Activated T-helper 1 cell treated with anti-CD3 and anti-CD28 coated beads, Interleukin-12 subunit alpha, Interleukin-12 subunit beta, Interleukin-2, Interleukin-4 antibody, amounts not matched to agents 30 ng/mL and 10 ng/mL and 1 ng/mL, durations not matched to agents 14 hours and 24 hours and 36 hours (primary cell): Measurements from ENCODE around the gene CD44. TPM values are rescaled to one million over a fixed set of nuclear protein-coding genes. Genes with fewer than 3 reads are reported as not detected.

Source experiments
- DNase-seq: peaks from one replicate; pipeline ENCODE4 v3.0.0; 2021; ENCODE audit warnings: low spot score
- H3K27ac Mint-ChIP-seq: one replicate; pipeline ENCODE4 v1.8.0; 2021; ENCODE audit warnings: mild to moderate bottlenecking, mixed read lengths
- H3K27me3 Mint-ChIP-seq: one replicate; pipeline ENCODE4 v1.8.0; 2022; ENCODE audit warnings: mild to moderate bottlenecking, moderate library complexity, mixed read lengths; ENCODE audit not compliant: insufficient read depth
- H3K36me3 Mint-ChIP-seq: one replicate; pipeline ENCODE4 v1.8.0; 2021; ENCODE audit warnings: low read depth, mixed read lengths
- H3K4me1 Mint-ChIP-seq: one replicate; pipeline ENCODE4 v1.8.0; 2021; ENCODE audit warnings: low read depth, mixed read lengths
- H3K4me3 Mint-ChIP-seq: one replicate; pipeline ENCODE4 v1.8.0; 2021; ENCODE audit warnings: mild to moderate bottlenecking, moderate library complexity, mixed read lengths
- H3K9me3 Mint-ChIP-seq: one replicate; pipeline ENCODE4 v1.8.0; 2021; ENCODE audit warnings: mixed read lengths
- intact Hi-C: fragments of 100-400 bp; cut with micrococcal nuclease; formaldehyde crosslinking; loops from one replicate; pipeline ENCODE4 v1.15.1; 2024
- total RNA-seq: library from RNA; stranded (reverse); gene quantifications from 2 replicates; pipeline ENCODE4 v1.2.3, GENCODE V29; 2022

CD44 gene
- total RNA-seq, 1 donor from 2014 or later = 547 TPM

- Mint-ChIP-seq H3K4me1 (peaks cover 66% of the 10 kb centered on the region), H3K27ac (no peak overlapping the region), H3K36me3 (peaks cover 29% of the 10 kb centered on the region), H3K4me3 (no peak overlapping the region), H3K27me3 (no peaks in the 10 kb centered on the region), H3K9me3 (peaks cover 15% of the 10 kb centered on the region)
- intact Hi-C loops = loop anchor here (5.0 kb wide), 5 partner anchors 55 to 225 kb away; no protein-coding TSS in a partner anchor
- no peak for DNase-seq
Observed at GRCh38 chr11:35237351-35237750, 98.4 kb downstream of the CD44 start.

GRCh38 chr11:35237860-35238715, 99.1 kb downstream of the CD44 start:
- peak; percentile 48 for DNase-seq
- peak overlapping the region; percentile 42 for H3K4me3 Mint-ChIP-seq
- peaks cover 67% of the 10 kb centered on the region for H3K4me1 Mint-ChIP-seq
- peak overlapping the region; percentile 36 for H3K27ac Mint-ChIP-seq
- H3K9me3 Mint-ChIP-seq = peaks cover 15% of the 10 kb centered on the region
- H3K27me3 Mint-ChIP-seq = no peaks in the 10 kb centered on the region
- peaks cover 24% of the 10 kb centered on the region for H3K36me3 Mint-ChIP-seq
- intact Hi-C loops = loop anchor here (1.0 to 5.0 kb wide), 10 partner anchors 15 to 312 kb away; no protein-coding TSS in a partner anchor

GRCh38 chr11:35238882-35239281, 99.9 kb downstream of the CD44 start:
- H3K9me3 Mint-ChIP-seq = peaks cover 15% of the 10 kb centered on the region
- H3K27me3 Mint-ChIP-seq = no peaks in the 10 kb centered on the region
- H3K27ac Mint-ChIP-seq = no peak overlapping the region
- H3K4me3 Mint-ChIP-seq = no peak overlapping the region
- H3K4me1 Mint-ChIP-seq = peaks cover 61% of the 10 kb centered on the region
- intact Hi-C loops = loop anchor here (1.0 to 5.0 kb wide), 10 partner anchors 16 to 313 kb away; no protein-coding TSS in a partner anchor
- H3K36me3 Mint-ChIP-seq = peaks cover 18% of the 10 kb centered on the region
- no peak for DNase-seq

- peaks cover 13% of the 10 kb centered on the region for H3K36me3 Mint-ChIP-seq
- H3K27me3 Mint-ChIP-seq = no peaks in the 10 kb centered on the region
- peaks cover 54% of the 10 kb centered on the region for H3K4me1 Mint-ChIP-seq
- intact Hi-C loops = loop anchor here (2.0 to 5.0 kb wide), 6 partner anchors 17 to 227 kb away; no protein-coding TSS in a partner anchor
- H3K4me3 Mint-ChIP-seq = no peak overlapping the region
- H3K27ac Mint-ChIP-seq = no peak overlapping the region
- DNase-seq = no peak
- peaks cover 11% of the 10 kb centered on the region for H3K9me3 Mint-ChIP-seq
Observed at GRCh38 chr11:35239471-35240075, 100.6 kb downstream of the CD44 start.

- peaks cover 39% of the 10 kb centered on the region for H3K4me1 Mint-ChIP-seq
- intact Hi-C loops = no loop called here
- H3K27ac Mint-ChIP-seq = no peak overlapping the region
- H3K9me3 Mint-ChIP-seq = peaks cover 4% of the 10 kb centered on the region
- H3K36me3 Mint-ChIP-seq = peaks cover 7% of the 10 kb centered on the region
- H3K27me3 Mint-ChIP-seq = no peaks in the 10 kb centered on the region
- DNase-seq = no peak
- no peak overlapping the region for H3K4me3 Mint-ChIP-seq
Observed at GRCh38 chr11:35241083-35241482, 102.1 kb downstream of the CD44 start.

- no peak overlapping the region for H3K27ac Mint-ChIP-seq
Observed at GRCh38 chr11:35241531-35241930, 102.6 kb downstream of the CD44 start.

GRCh38 chr11:35242412-35243242, 103.7 kb downstream of the CD44 start:
- Mint-ChIP-seq H3K4me1 (peaks cover 31% of the 10 kb centered on the region), H3K4me3 (no peak overlapping the region), H3K9me3 (peaks cover 4% of the 10 kb centered on the region), H3K36me3 (peaks cover 10% of the 10 kb centered on the region), H3K27me3 (no peaks in the 10 kb centered on the region), H3K27ac (no peak overlapping the region)
- no peak for DNase-seq
- intact Hi-C loops = no loop called here

More at GRCh38 chr11:35241531-35241930, 102.6 kb downstream of the CD44 start:
- DNase-seq = no peak
- Mint-ChIP-seq H3K27me3 (no peaks in the 10 kb centered on the region), H3K9me3 (peaks cover 4% of the 10 kb centered on the region), H3K4me3 (no peak overlapping the region), H3K4me1 (peaks cover 35% of the 10 kb centered on the region), H3K36me3 (peaks cover 9% of the 10 kb centered on the region)
- intact Hi-C loops = no loop called here

- Mint-ChIP-seq H3K27me3 (no peaks in the 10 kb centered on the region), H3K4me1 (peaks cover 28% of the 10 kb centered on the region), H3K27ac (no peak overlapping the region), H3K9me3 (peaks cover 4% of the 10 kb centered on the region), H3K36me3 (peaks cover 6% of the 10 kb centered on the region), H3K4me3 (no peak overlapping the region)
- intact Hi-C loops = no loop called here
- no peak for DNase-seq
Observed at GRCh38 chr11:35243774-35244173, 104.8 kb downstream of the CD44 start.

GRCh38 chr11:35245056-35245455, 106.1 kb downstream of the CD44 start:
- no peak for DNase-seq
- Mint-ChIP-seq H3K36me3 (peaks cover 6% of the 10 kb centered on the region), H3K27ac (no peak overlapping the region), H3K4me1 (peaks cover 28% of the 10 kb centered on the region), H3K27me3 (no peaks in the 10 kb centered on the region), H3K4me3 (no peak overlapping the region), H3K9me3 (peaks cover 12% of the 10 kb centered on the region)
- intact Hi-C loops = no loop called here

GRCh38 chr11:35245786-35246185, 106.8 kb downstream of the CD44 start:
- Mint-ChIP-seq H3K4me3 (no peak overlapping the region), H3K27ac (no peak overlapping the region), H3K36me3 (peaks cover 6% of the 10 kb centered on the region), H3K4me1 (peaks cover 28% of the 10 kb centered on the region), H3K9me3 (peaks cover 12% of the 10 kb centered on the region), H3K27me3 (no peaks in the 10 kb centered on the region)
- DNase-seq = no peak
- intact Hi-C loops = no loop called here

- Mint-ChIP-seq H3K4me1 (peaks cover 28% of the 10 kb centered on the region), H3K27ac (no peak overlapping the region), H3K36me3 (peaks cover 6% of the 10 kb centered on the region), H3K4me3 (no peak overlapping the region), H3K27me3 (peaks cover 2% of the 10 kb centered on the region), H3K9me3 (peaks cover 12% of the 10 kb centered on the region)
- no peak for DNase-seq
- intact Hi-C loops = no loop called here
Observed at GRCh38 chr11:35246745-35247144, 107.8 kb downstream of the CD44 start.

GRCh38 chr11:35247428-35247827, 108.5 kb downstream of the CD44 start:
- Mint-ChIP-seq H3K4me1 (peaks cover 22% of the 10 kb centered on the region), H3K36me3 (peaks cover 6% of the 10 kb centered on the region)

More at GRCh38 chr11:35247428-35247827, 108.5 kb downstream of the CD44 start:
- Mint-ChIP-seq H3K9me3 (peaks cover 12% of the 10 kb centered on the region), H3K4me3 (no peak overlapping the region), H3K27ac (no peak overlapping the region), H3K27me3 (peaks cover 5% of the 10 kb centered on the region)
- intact Hi-C loops = no loop called here
- DNase-seq = no peak
